ENCODE data around the gene PTPRT.

- TF ChIP-seq POLR2A (IDR thresholded peaks at IDR 0.05) (no peak), CTCF (IDR thresholded peaks at IDR 0.05) (no peak)
Measured at GRCh38 chr20:42985628-42986027, 204.1 kb downstream of the PTPRT start.
